Heart right ventricle (tissue), 16 donors: ENCODE results near the gene PRKN. TPM values are rescaled to one million over a fixed set of nuclear protein-coding genes. Genes with fewer than 3 reads are reported as not detected.

Experiments
- ATAC-seq, 8 donors: fragments of 200-7000 bp; cut with Tn5 transposase; one replicate each; pipeline ENCODE4 v1.9.1; 2020; ENCODE audit warnings: mild to moderate bottlenecking in 8 of 8, moderate library complexity in 8 of 8, moderate number of reproducible peaks in 1 of 8
- DNase-seq, 2 donors: peaks; one replicate each; pipeline ENCODE4 v3.0.0-alpha.2; 2020
- H3K27ac ChIP-seq, 10 donors: fragments of 200-600 bp; sonication (generic) in 2 of 10; one replicate each; pipeline versions ENCODE4 v1.5.0 to v1.8.0; 2020 to 2022; ENCODE audit warnings: mild to moderate bottlenecking in 3 of 10
- H3K27me3 ChIP-seq, 7 donors: fragments of 200-600 bp; one replicate each; pipeline ENCODE4 v1.8.0; 2021 to 2022; ENCODE audit warnings: mild to moderate bottlenecking in 2 of 7
- H3K36me3 ChIP-seq, 9 donors: fragments of 200-600 bp; sonication (generic) in 1 of 9; one replicate each; pipeline versions ENCODE4 v1.5.0 to v1.8.0; 2020 to 2022; ENCODE audit warnings: mild to moderate bottlenecking in 2 of 9
- H3K4me1 ChIP-seq, 9 donors: fragments of 200-600 bp; sonication (generic) in 1 of 9; one replicate each; pipeline versions ENCODE4 v1.5.0 to v1.8.0; 2020 to 2022; ENCODE audit warnings: mild to moderate bottlenecking in 4 of 9
- H3K4me3 ChIP-seq, 10 donors: fragments of 200-600 bp; sonication (generic) in 2 of 10; one replicate each; pipeline versions ENCODE4 v1.5.0 to v1.8.0; 2020 to 2022; ENCODE audit warnings: mild to moderate bottlenecking in 7 of 10, moderate library complexity in 2 of 10
- H3K9me3 ChIP-seq, 11 donors: fragments of 200-600 bp in 10 of 11; sonication (generic) in 2 of 11; one replicate each; pipeline versions ENCODE4 v1.5.0 to v1.8.0; 2013 to 2022; ENCODE audit warnings: mild to moderate bottlenecking in 2 of 11, control low read depth in 1 of 11, moderate library complexity in 1 of 11
- WGBS, 2 donors: extraction: QIAGEN DNeasy Blood & Tissue Kit; methylation state at CpG; one replicate each; pipeline ENCODE4 v1.1.7; 2013; ENCODE audit warnings: inconsistent platforms in 1 of 2; 5-methylcytosine and 5-hydroxymethylcytosine counted together
- intact Hi-C, 10 donors: fragments of 100-400 bp; cut with DNase I; formaldehyde crosslinking; loops; one replicate each; pipeline versions ENCODE4 v1.11.1 to v1.14.2; 2022
- polyA plus RNA-seq, 2 donors: library from polyadenylated mRNA; stranded (reverse); fragments of 200-250 nt; gene quantifications; one replicate each; pipeline ENCODE4 v1.2.3, GENCODE V29; 2013
- total RNA-seq, 10 donors: library from RNA; stranded (reverse); fragmentation: NEBNext Ultra II Directional in 3 of 10; extraction: Animal tissue kit (Norgen Biotek cat#: 25700) in 3 of 10; gene quantifications; one replicate each; pipeline versions ENCODE4 v1.2.1 to v1.2.4, GENCODE V29; 2021 to 2023
- TF ChIP-seq, protein P1 (sequence below), 9 donors: fragments of 200-600 bp; sonication (generic) in 2 of 9; IDR thresholded peaks; one replicate each; pipeline versions ENCODE4 v1.5.0 to v1.8.0; 2021 to 2022; ENCODE audit warnings: antibody characterized with exemption in 9 of 9, mild to moderate bottlenecking in 5 of 9, moderate library complexity in 1 of 9
- donor health status: Arrhythmogenic right ventricular cardiomyopathy.
- donor health status: ischemic (EF 13 %, LVEDD 7.1; RV severe dilation, severe dysfunction).
- donor health status: healthy with polysubstance abuse.
- donor health status: DM: no; HTN: yes; CAD: no.
- donor health status: DM: no; HTN: no; CAD: no.
- donor health status: ischemic (EF 25% LVEDD 6.9; RV normal size, moderate dysfunction).
- donor health status: ischemic (EF 25% LVEDD 5.7; RV mildly dilated, moderate dysfunction).
- donor health status: healthy.
- donor health status: DM: yes; HTN: yes; CAD: no.
- donor health status: Ischemic cardiomyopathy.
- donor health status: ischemic (EF 35%, LVEDD 5.7; RV mildly dilated, moderate dysfunction).
- donor health status: nonischemic (EF 11% LVEDD 7.7; RV severe dilation, severe dysfunction).
- donor health status: DM: yes; HTN: yes; CAD: no.
- donor health status: PGD.
- donor health status: ischemic (EF 29% LVEDD 5.4; RV normal size, mild dysfunction).
- donor health status: nonischemic (EF 23%, LVEDD 6.1; RV moderate dilation, normal function).

Gene PRKN
- total and polyA plus RNA-seq, 12 donors, result 2.3 to 27.7 (median 26.3) TPM

DNA sequence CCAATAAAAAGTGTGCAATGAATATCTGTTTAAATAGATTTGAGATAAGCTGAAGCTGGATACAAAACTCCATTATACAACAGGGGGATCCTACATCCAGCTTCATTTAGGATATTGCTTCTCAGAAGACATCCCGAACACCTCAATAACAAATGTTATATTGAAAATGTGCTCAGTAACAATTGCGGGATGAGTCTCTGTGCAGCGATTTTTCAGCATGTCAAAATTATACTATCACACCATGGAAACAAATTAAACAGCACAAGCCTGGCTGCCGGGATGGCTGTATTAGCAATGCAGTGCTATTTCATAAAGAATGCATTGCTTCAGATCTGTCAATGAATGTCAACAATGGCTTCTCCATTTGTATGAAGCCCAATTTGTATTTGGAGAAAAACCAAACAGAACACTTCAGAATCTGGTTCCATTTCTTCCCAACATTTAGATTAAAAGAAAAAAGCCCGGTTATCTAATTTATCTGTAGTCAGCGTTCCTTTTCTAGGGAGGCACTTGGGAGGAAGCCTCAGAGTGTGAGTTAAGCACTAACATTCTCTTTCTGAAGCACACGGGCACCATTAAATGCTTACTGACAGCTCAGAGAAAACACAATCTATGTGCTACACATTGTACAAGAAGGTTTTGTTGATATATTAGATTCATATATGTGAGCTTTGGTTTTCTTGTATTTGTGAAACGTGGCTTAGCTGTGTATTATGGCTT lies 1142.8 kb downstream of the PRKN start:
- ATAC-seq (no peak), DNase-seq (no peak)
- Histone ChIP-seq H3K36me3 (no peaks in the 10 kb centered on the region), H3K4me3 (no peak overlapping the region), H3K27me3 (no peaks in the 10 kb centered on the region), H3K27ac (no peak overlapping the region), H3K9me3 (no peaks in the 10 kb centered on the region), H3K4me1 (no peaks in the 10 kb centered on the region)
- 84 to 86% methylated on average over 8 of the region's 8 CpGs for WGBS, 2 donors
- TF ChIP-seq, protein P1, sequence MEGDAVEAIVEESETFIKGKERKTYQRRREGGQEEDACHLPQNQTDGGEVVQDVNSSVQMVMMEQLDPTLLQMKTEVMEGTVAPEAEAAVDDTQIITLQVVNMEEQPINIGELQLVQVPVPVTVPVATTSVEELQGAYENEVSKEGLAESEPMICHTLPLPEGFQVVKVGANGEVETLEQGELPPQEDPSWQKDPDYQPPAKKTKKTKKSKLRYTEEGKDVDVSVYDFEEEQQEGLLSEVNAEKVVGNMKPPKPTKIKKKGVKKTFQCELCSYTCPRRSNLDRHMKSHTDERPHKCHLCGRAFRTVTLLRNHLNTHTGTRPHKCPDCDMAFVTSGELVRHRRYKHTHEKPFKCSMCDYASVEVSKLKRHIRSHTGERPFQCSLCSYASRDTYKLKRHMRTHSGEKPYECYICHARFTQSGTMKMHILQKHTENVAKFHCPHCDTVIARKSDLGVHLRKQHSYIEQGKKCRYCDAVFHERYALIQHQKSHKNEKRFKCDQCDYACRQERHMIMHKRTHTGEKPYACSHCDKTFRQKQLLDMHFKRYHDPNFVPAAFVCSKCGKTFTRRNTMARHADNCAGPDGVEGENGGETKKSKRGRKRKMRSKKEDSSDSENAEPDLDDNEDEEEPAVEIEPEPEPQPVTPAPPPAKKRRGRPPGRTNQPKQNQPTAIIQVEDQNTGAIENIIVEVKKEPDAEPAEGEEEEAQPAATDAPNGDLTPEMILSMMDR (IDR thresholded peaks at IDR 0.05), result no peak
- intact Hi-C loops, result no loop called here

DNA sequence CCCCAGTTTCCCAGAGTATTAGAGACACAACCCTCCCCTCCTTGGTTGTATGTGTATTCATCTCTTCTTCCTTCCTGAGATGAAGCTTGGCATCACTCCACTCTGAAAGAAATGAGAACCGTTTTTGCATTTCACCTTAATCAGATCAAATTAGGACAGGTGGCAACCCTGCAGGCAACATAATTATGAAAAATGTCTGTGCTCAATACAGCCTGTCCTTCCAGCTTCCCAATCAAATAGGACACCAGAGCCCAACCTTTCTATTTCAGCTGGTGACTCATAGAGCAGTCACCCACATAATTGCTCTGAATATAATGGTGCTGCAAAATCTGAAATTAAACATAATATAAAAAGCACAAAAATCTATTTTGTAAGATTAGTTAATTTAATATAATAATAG lies 1143.5 kb downstream of the PRKN start:
- no peaks in the 10 kb centered on the region for H3K4me1 ChIP-seq
- H3K27ac ChIP-seq, result no peak overlapping the region
- H3K36me3 ChIP-seq, result no peaks in the 10 kb centered on the region
- TF ChIP-seq, protein P1 (IDR thresholded peaks at IDR 0.05), result no peak
- no peaks in the 10 kb centered on the region for H3K27me3 ChIP-seq
- H3K4me3 ChIP-seq, result no peak overlapping the region
- WGBS, 2 donors, result 48 to 55% methylated on average over 1 of the region's 1 CpG
- ATAC-seq (no peak), DNase-seq (no peak)
- no peaks in the 10 kb centered on the region for H3K9me3 ChIP-seq
- intact Hi-C loops, result no loop called here

DNA sequence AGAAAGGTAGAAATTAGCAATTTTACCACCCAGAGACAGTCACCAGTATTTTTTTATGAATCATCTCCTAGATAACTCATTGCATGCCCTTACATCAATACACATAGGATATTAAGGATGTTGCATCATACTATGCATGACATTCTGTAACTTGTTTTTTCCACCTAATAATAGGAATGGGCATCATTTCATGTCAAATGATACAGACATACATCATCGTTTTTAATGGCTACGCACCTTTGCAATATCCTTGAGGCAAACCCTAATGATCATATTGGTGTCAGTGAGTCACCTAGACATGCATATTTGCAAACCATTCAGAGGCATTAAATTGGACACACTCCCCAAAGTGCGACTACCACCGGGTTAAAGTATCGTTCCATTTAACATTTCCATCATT lies 1144.0 kb downstream of the PRKN start:
- intact Hi-C loops, result no loop called here

GRCh38 chr6:161578478-161578877 lies 1149.1 kb downstream of the PRKN start:
- H3K4me1 ChIP-seq, result no peaks in the 10 kb centered on the region
- ATAC-seq (no peak), DNase-seq (no peak)
- no peak overlapping the region for H3K27ac ChIP-seq
- H3K36me3 ChIP-seq, result no peaks in the 10 kb centered on the region
- WGBS, 2 donors, result 45 to 48% methylated on average over 3 of the region's 3 CpGs
- H3K4me3 ChIP-seq, result no peak overlapping the region
- no peaks in the 10 kb centered on the region for H3K27me3 ChIP-seq
- H3K9me3 ChIP-seq, result no peaks in the 10 kb centered on the region
- TF ChIP-seq, protein P1 (IDR thresholded peaks at IDR 0.05), result no peak
- intact Hi-C loops, result no loop called here

More for the DNA sequence above, 1144.0 kb downstream of the PRKN start:
- TF ChIP-seq, protein P1 (IDR thresholded peaks at IDR 0.05), result no peak
- 96 to 97% methylated on average over 5 of the region's 5 CpGs for WGBS, 2 donors
- Histone ChIP-seq H3K27ac (no peak overlapping the region), H3K27me3 (no peaks in the 10 kb centered on the region), H3K4me3 (no peak overlapping the region), H3K4me1 (no peaks in the 10 kb centered on the region), H3K36me3 (no peaks in the 10 kb centered on the region), H3K9me3 (no peaks in the 10 kb centered on the region)
- DNase-seq (no peak), ATAC-seq (no peak)
